ENCODE results near the gene SH3GL2.

- TF ChIP-seq, protein P1, sequence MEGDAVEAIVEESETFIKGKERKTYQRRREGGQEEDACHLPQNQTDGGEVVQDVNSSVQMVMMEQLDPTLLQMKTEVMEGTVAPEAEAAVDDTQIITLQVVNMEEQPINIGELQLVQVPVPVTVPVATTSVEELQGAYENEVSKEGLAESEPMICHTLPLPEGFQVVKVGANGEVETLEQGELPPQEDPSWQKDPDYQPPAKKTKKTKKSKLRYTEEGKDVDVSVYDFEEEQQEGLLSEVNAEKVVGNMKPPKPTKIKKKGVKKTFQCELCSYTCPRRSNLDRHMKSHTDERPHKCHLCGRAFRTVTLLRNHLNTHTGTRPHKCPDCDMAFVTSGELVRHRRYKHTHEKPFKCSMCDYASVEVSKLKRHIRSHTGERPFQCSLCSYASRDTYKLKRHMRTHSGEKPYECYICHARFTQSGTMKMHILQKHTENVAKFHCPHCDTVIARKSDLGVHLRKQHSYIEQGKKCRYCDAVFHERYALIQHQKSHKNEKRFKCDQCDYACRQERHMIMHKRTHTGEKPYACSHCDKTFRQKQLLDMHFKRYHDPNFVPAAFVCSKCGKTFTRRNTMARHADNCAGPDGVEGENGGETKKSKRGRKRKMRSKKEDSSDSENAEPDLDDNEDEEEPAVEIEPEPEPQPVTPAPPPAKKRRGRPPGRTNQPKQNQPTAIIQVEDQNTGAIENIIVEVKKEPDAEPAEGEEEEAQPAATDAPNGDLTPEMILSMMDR (IDR thresholded peaks at IDR 0.05): no peak
- TF ChIP-seq POLR2A (IDR thresholded peaks at IDR 0.05): no peak
Measured at GRCh38 chr9:17614250-17614649, 35.4 kb downstream of the SH3GL2 start.

Data from thyroid gland (tissue), 4 donors.